K562 (cell line): ENCODE measurements around the gene CMBL. TPM values are rescaled to one million over a fixed set of nuclear protein-coding genes. Genes with fewer than 3 reads are reported as not detected.

Experiments
- BRD9 ChIP-seq: fragments of 450-650 bp; IDR thresholded peaks from 2 replicates; pipeline ENCODE4 v1.6.1; 2018; ENCODE audit warnings: low read depth; ENCODE audit not compliant: partially characterized antibody
- ELF1 ChIP-seq: fragments of 200-800 bp; sonication (Bioruptor generic); IDR thresholded peaks from 2 replicates; pipeline ENCODE4 v1.6.1; 2016; ENCODE audit warnings: missing genetic modification characterization, missing compliant biosample characterization
- ETS2 ChIP-seq: IDR thresholded peaks from 2 replicates; pipeline ENCODE4 v1.6.1; 2016; ENCODE audit warnings: borderline replicate concordance, missing genetic modification characterization, mild to moderate bottlenecking, moderate library complexity, missing compliant biosample characterization; ENCODE audit not compliant: poor library complexity, severe bottlenecking
- KDM5B ChIP-seq: fragments of 200-600 bp; sonication (generic); IDR thresholded peaks from 2 replicates; pipeline ENCODE4 v1.6.1; 2012; ENCODE audit warnings: low read depth, mild to moderate bottlenecking, moderate library complexity, low read length, control low read depth, inconsistent platforms; ENCODE audit not compliant: insufficient replicate concordance
- MEF2D ChIP-seq: conservative IDR thresholded peaks from 2 replicates; pipeline ENCODE4 v1.6.1; 2016; ENCODE audit warnings: low read depth, missing genetic modification characterization, missing compliant biosample characterization
- NR1H2 ChIP-seq: sonication (generic); formaldehyde crosslinking; IDR thresholded peaks from 2 replicates; pipeline ENCODE4 v1.4.0; 2020; ENCODE audit warnings: mild to moderate bottlenecking, missing genetic modification reagents
- PHB ChIP-seq: fragments of 250-450 bp; sonication (Bioruptor Pico); IDR thresholded peaks from 2 replicates; pipeline ENCODE4 v1.5.0; 2021
- PHF21A ChIP-seq: fragments of 450-650 bp; IDR thresholded peaks from 2 replicates; pipeline ENCODE4 v1.6.1; 2017; ENCODE audit warnings: low read depth, borderline replicate concordance
- PTBP1 ChIP-seq: fragments of 200-400 bp; formaldehyde crosslinking; IDR thresholded peaks from 2 replicates; pipeline ENCODE4 v1.6.1; 2017; ENCODE audit warnings: low read depth, low read length
- PTRF ChIP-seq: fragments of 450-650 bp; IDR thresholded peaks from 2 replicates; pipeline ENCODE4 v1.6.1; 2016; ENCODE audit warnings: mild to moderate bottlenecking, missing genetic modification characterization, missing compliant biosample characterization
- ZKSCAN8 ChIP-seq: fragments of 200-800 bp; sonication (Bioruptor generic); IDR thresholded peaks from 2 replicates; pipeline ENCODE4 v1.6.1; 2016; ENCODE audit warnings: missing genetic modification characterization, missing compliant biosample characterization
- polyA plus RNA-seq, 8 experiments: library from polyadenylated mRNA; depleted of rRNA in 4 of 8; stranded (reverse) in 5 of 8; unstranded in 3 of 8; fragments of >200 nt; fragmentation: Nextera tagmentation in 2 of 8; fragmentation: Illumina TruSeq in 1 of 8; extraction: Ambion mirVana in 2 of 8; extraction: Trizol in 1 of 8; gene quantifications; 2 replicates each; pipeline versions ENCODE4 v1.2.1 to v1.2.3, GENCODE V29; 2011 to 2014; ENCODE audit warnings: inconsistent platforms in 1 of 8, missing spikeins in 1 of 8
- total RNA-seq, 7 experiments: library from RNA; depleted of rRNA in 6 of 7; stranded (reverse); fragments of >200 nt in 6 of 7; fragmentation: Illumina TruSeq in 2 of 7; extraction: Trizol in 2 of 7; gene quantifications; 2 replicates each; pipeline versions ENCODE4 v1.2.1 to v1.2.3, GENCODE V29; 2011 to 2021; ENCODE audit warnings: low replicate concordance in 1 of 7
- TF ChIP-seq, protein P1 (sequence below): fragments of 200-800 bp; sonication (Bioruptor generic); IDR thresholded peaks from 2 replicates; pipeline ENCODE4 v1.6.1; 2017; ENCODE audit warnings: missing genetic modification characterization, missing compliant biosample characterization
- TF ChIP-seq, protein P2 (sequence below): sonication (generic); formaldehyde crosslinking; IDR thresholded peaks from 2 replicates; pipeline ENCODE4 v1.8.1; 2023; ENCODE audit warnings: mild to moderate bottlenecking, missing genetic modification reagents
- TF ChIP-seq, protein P3 (sequence below): sonication (generic); formaldehyde crosslinking; IDR thresholded peaks from 2 replicates; pipeline ENCODE4 v1.8.0; 2022; ENCODE audit warnings: mild to moderate bottlenecking, missing genetic modification reagents
- TF ChIP-seq, protein P4 (sequence below): fragments of 250-450 bp; sonication (Bioruptor Pico); IDR thresholded peaks from 2 replicates; pipeline ENCODE4 v1.5.0; 2022; ENCODE audit warnings: mild to moderate bottlenecking
- TF ChIP-seq, protein P5 (sequence below): sonication (generic); formaldehyde crosslinking; IDR thresholded peaks from 2 replicates; pipeline ENCODE4 v1.8.0; 2022; ENCODE audit warnings: mild to moderate bottlenecking, missing genetic modification reagents
- TF ChIP-seq, protein P6 (sequence below): fragments of 450-650 bp; conservative IDR thresholded peaks from 2 replicates; pipeline ENCODE4 v1.6.1; 2016; ENCODE audit warnings: missing genetic modification characterization, low read depth, mild to moderate bottlenecking, missing compliant biosample characterization, moderate library complexity

Gene CMBL
- total and polyA plus RNA-seq, 9 of the 15 experiments (the other 6 are each of a cell fraction or from before 2014, with no cell fraction given): 22.6 to 192 (median 71.1) TPM

DNA sequence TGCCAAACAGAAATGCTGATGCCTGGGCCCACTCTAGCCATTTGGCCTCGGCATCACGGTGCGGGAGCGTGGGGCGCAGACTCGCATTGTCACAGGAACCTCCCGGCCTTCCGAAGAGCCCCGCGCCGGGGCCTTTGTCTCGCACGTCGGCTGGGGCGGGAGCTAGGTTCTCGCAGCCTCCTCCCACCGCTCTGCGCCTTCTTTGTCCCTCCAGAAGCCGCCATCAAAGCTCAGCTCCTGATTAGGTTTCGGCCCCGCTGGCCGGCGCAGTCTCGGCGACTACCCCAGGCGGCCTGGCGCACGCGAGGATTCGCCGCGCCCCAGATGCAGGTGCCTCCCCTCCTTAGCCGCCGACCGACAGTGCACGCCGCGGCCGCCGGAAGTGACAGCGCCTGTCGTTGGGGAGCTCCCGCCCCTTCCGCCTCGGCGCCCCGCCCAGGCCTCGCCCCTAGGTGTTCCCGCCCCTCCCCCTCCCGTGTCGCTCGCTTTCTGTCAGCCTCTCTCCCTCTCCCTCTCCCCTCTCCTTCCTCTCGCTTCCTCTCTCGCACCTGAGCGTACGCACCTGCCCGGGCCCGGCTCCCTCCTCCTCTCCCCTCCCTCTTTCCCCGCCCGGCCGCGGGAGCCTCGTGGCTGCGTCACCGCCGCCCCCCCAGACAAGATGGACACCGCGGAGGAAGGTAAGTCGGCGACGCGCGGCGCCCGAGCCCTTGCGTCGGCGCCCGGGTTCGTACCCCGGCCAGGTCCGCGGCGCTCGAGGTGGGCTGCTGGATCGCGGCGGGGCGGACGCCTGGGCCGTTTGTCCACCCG, 45.7 kb upstream of the CMBL start, which contains the start of gene MARCHF6 (continued):
- TF ChIP-seq, protein P1, sequence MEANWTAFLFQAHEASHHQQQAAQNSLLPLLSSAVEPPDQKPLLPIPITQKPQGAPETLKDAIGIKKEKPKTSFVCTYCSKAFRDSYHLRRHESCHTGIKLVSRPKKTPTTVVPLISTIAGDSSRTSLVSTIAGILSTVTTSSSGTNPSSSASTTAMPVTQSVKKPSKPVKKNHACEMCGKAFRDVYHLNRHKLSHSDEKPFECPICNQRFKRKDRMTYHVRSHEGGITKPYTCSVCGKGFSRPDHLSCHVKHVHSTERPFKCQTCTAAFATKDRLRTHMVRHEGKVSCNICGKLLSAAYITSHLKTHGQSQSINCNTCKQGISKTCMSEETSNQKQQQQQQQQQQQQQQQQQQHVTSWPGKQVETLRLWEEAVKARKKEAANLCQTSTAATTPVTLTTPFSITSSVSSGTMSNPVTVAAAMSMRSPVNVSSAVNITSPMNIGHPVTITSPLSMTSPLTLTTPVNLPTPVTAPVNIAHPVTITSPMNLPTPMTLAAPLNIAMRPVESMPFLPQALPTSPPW (CRISPR knock-in tag): peak; percentile 93
- TF ChIP-seq, protein P2, sequence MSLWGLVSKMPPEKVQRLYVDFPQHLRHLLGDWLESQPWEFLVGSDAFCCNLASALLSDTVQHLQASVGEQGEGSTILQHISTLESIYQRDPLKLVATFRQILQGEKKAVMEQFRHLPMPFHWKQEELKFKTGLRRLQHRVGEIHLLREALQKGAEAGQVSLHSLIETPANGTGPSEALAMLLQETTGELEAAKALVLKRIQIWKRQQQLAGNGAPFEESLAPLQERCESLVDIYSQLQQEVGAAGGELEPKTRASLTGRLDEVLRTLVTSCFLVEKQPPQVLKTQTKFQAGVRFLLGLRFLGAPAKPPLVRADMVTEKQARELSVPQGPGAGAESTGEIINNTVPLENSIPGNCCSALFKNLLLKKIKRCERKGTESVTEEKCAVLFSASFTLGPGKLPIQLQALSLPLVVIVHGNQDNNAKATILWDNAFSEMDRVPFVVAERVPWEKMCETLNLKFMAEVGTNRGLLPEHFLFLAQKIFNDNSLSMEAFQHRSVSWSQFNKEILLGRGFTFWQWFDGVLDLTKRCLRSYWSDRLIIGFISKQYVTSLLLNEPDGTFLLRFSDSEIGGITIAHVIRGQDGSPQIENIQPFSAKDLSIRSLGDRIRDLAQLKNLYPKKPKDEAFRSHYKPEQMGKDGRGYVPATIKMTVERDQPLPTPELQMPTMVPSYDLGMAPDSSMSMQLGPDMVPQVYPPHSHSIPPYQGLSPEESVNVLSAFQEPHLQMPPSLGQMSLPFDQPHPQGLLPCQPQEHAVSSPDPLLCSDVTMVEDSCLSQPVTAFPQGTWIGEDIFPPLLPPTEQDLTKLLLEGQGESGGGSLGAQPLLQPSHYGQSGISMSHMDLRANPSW (CRISPR knock-in tag): 0 out of 2 replicates have a peak, but pooled peaks have one; percentile 64
- TF ChIP-seq PHF21A (0 out of 2 replicates have a peak, but pooled peaks have one; percentile 50), PTRF (no peak), KDM5B (peak; percentile 89), MEF2D (0 out of 2 replicates have a peak, but pooled peaks have one; percentile 37), PTBP1 (no peak), NR1H2 (CRISPR knock-in tag) (peak; percentile 86; the same call in 1 of the 2 replicates), BRD9 (peak; percentile 20), ETS2 (no peak), ZKSCAN8 (CRISPR knock-in tag) (no peak), PHB (CRISPR knock-in tag) (peak; percentile 72; the same call in 1 of the 2 replicates), ELF1 (tag) (peak; percentile 35; the same call in 1 of the 2 replicates)
- TF ChIP-seq, protein P3, sequence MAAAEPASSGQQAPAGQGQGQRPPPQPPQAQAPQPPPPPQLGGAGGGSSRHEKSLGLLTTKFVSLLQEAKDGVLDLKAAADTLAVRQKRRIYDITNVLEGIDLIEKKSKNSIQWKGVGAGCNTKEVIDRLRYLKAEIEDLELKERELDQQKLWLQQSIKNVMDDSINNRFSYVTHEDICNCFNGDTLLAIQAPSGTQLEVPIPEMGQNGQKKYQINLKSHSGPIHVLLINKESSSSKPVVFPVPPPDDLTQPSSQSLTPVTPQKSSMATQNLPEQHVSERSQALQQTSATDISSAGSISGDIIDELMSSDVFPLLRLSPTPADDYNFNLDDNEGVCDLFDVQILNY (CRISPR knock-in tag): 0 out of 2 replicates have a peak, but pooled peaks have one; percentile 24
- TF ChIP-seq, protein P4, sequence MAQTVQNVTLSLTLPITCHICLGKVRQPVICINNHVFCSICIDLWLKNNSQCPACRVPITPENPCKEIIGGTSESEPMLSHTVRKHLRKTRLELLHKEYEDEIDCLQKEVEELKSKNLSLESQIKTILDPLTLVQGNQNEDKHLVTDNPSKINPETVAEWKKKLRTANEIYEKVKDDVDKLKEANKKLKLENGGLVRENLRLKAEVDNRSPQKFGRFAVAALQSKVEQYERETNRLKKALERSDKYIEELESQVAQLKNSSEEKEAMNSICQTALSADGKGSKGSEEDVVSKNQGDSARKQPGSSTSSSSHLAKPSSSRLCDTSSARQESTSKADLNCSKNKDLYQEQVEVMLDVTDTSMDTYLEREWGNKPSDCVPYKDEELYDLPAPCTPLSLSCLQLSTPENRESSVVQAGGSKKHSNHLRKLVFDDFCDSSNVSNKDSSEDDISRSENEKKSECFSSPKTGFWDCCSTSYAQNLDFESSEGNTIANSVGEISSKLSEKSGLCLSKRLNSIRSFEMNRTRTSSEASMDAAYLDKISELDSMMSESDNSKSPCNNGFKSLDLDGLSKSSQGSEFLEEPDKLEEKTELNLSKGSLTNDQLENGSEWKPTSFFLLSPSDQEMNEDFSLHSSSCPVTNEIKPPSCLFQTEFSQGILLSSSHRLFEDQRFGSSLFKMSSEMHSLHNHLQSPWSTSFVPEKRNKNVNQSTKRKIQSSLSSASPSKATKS (CRISPR knock-in tag): no peak
- TF ChIP-seq, protein P5, sequence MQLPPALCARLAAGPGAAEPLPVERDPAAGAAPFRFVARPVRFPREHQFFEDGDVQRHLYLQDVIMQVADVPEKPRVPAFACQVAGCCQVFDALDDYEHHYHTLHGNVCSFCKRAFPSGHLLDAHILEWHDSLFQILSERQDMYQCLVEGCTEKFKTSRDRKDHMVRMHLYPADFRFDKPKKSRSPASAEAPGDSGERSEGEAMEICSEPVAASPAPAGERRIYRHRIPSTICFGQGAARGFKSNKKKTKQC (CRISPR knock-in tag): peak; percentile 56
- TF ChIP-seq, protein P6, sequence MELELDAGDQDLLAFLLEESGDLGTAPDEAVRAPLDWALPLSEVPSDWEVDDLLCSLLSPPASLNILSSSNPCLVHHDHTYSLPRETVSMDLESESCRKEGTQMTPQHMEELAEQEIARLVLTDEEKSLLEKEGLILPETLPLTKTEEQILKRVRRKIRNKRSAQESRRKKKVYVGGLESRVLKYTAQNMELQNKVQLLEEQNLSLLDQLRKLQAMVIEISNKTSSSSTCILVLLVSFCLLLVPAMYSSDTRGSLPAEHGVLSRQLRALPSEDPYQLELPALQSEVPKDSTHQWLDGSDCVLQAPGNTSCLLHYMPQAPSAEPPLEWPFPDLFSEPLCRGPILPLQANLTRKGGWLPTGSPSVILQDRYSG (tag): no peak
